HCT116 (cell line): ENCODE data around the gene EGFL8. TPM values are rescaled to one million over a fixed set of nuclear protein-coding genes. Genes with fewer than 3 reads are reported as not detected.
A peak's percentile ranks its signal among the peaks of the same experiment; 100 is the strongest.

Experiments
- ATAC-seq: fragments of 200-7000 bp; cut with Tn5 transposase; 2 replicates; pipeline ENCODE4 v1.9.1; 2020; ENCODE audit warnings: mild to moderate bottlenecking, moderate library complexity
- BruUV-seq: library from RNA; stranded (reverse); fragments of 400-500 nt; replicated peaks from 2 replicates; lab custom pipeline; 2021; lab: Mats Ljungman, UMichigan
- CTCF ChIA-PET: fragments of 300-600 bp; sonication (Branson Sonifier 250); formaldehyde crosslinking; loops from one replicate; lab custom pipeline; 2021; ENCODE audit warnings: antibody characterized with exemption; lab: Charles Lee
- POLR2A ChIA-PET: fragments of 300-600, 350-600 bp; sonication (Branson Sonifier 250); formaldehyde crosslinking; loops from one replicate; lab custom pipeline; 2021; ENCODE audit warnings: antibody characterized with exemption; lab: Charles Lee
- RAD21 ChIA-PET, 2 experiments: fragments of 300-600 bp; sonication (Branson Sonifier 250); formaldehyde crosslinking; loops; one replicate each; lab custom pipeline; 2023; ENCODE audit warnings: low total read pairs in 2 of 2; ENCODE audit not compliant: uncharacterized antibody in 2 of 2, unreplicated experiment in 2 of 2, low non-redundant PET in 1 of 2; lab: Charles Lee
- DNase-seq: peaks from one replicate; pipeline ENCODE4 v3.0.0-alpha.2; 2010; ENCODE audit warnings: low read depth, low spot score
- H2AFZ ChIP-seq: fragments of 200-600 bp; shearing (Covaris generic), sonication (generic); 2 replicates; pipeline ENCODE4 v1.6.1; 2017; ENCODE audit warnings: low read depth, mixed run types, mixed read lengths, antibody characterized with exemption, low read length; ENCODE audit not compliant: poor library complexity, severe bottlenecking
- H3K27ac ChIP-seq: 2 replicates; pipeline ENCODE4 v1.5.1; 2012; ENCODE audit warnings: low read depth, low read length
- H3K27me3 ChIP-seq: fragments of 200-600 bp; sonication (generic); 2 replicates; pipeline ENCODE4 v1.6.1; 2016; ENCODE audit warnings: mixed run types, low read length, mixed read lengths; ENCODE audit not compliant: insufficient read depth
- H3K36me3 ChIP-seq, 2 experiments: fragments of 200-500 bp in 1 of 2; fragments of 200-600 bp in 1 of 2; sonication (Bioruptor generic) in 1 of 2; sonication (generic) in 1 of 2; 2 replicates each; pipeline versions ENCODE4 v1.5.1 to v1.6.1; 2014 to 2016; ENCODE audit warnings: low read length in 2 of 2, inconsistent platforms in 1 of 2, mixed read lengths in 1 of 2, mixed run types in 1 of 2; ENCODE audit not compliant: insufficient read depth in 2 of 2, control insufficient read depth in 1 of 2
- H3K4me1 ChIP-seq, 2 experiments: fragments of 200-600 bp in 1 of 2; sonication (generic) in 1 of 2; 2 replicates each; pipeline versions ENCODE4 v1.5.1 to v1.6.1; 2012 to 2017; ENCODE audit warnings: low read length in 2 of 2, inconsistent platforms in 1 of 2, mild to moderate bottlenecking in 1 of 2, mixed read lengths in 1 of 2, mixed run types in 1 of 2, moderate library complexity in 1 of 2; ENCODE audit not compliant: insufficient read depth in 2 of 2, control insufficient read depth in 1 of 2
- H3K4me2 ChIP-seq: fragments of 200-600 bp; sonication (generic); 2 replicates; pipeline ENCODE4 v1.6.1; 2017; ENCODE audit warnings: mixed run types, low read length, mixed read lengths
- H3K4me3 ChIP-seq, 2 experiments: fragments of 200-600 bp in 1 of 2; sonication (generic) in 1 of 2; replicated peaks in 1 of 2; 2 replicates each; pipeline ENCODE4 v1.5.1; 2011 to 2016; ENCODE audit warnings: low read length in 2 of 2, control low read depth in 1 of 2, low read depth in 1 of 2, mild to moderate bottlenecking in 1 of 2, mixed read lengths in 1 of 2, mixed run types in 1 of 2
- H3K79me2 ChIP-seq: fragments of 200-600 bp; sonication (generic); 2 replicates; pipeline ENCODE4 v1.6.1; 2017; ENCODE audit warnings: mild to moderate bottlenecking, mixed run types, low read length, moderate library complexity, mixed read lengths; ENCODE audit not compliant: insufficient read depth
- H3K9ac ChIP-seq: fragments of 200-600 bp; sonication (generic); 2 replicates; pipeline ENCODE4 v1.6.1; 2016; ENCODE audit warnings: low read length, mixed read lengths
- H3K9me2 ChIP-seq: fragments of 200-600 bp; sonication (generic), shearing (Covaris generic); 2 replicates; pipeline ENCODE4 v1.6.1; 2017; ENCODE audit warnings: mixed run types, mild to moderate bottlenecking, moderate library complexity; ENCODE audit not compliant: insufficient read depth
- H3K9me3 ChIP-seq, 2 experiments: fragments of 200-500 bp in 1 of 2; fragments of 200-600 bp in 1 of 2; sonication (Bioruptor generic) in 1 of 2; sonication (generic) in 1 of 2; 2 replicates each; pipeline ENCODE4 v1.6.1; 2014 to 2017; ENCODE audit warnings: low read length in 2 of 2, mixed read lengths in 2 of 2, inconsistent platforms in 1 of 2, low read depth in 1 of 2, mild to moderate bottlenecking in 1 of 2, mixed run types in 1 of 2, moderate library complexity in 1 of 2; ENCODE audit not compliant: control insufficient read depth in 1 of 2, insufficient read depth in 1 of 2
- H4K20me1 ChIP-seq: fragments of 200-600 bp; sonication (generic), shearing (Covaris generic); 2 replicates; pipeline ENCODE4 v1.6.1; 2017; ENCODE audit warnings: mixed run types, mild to moderate bottlenecking, moderate library complexity; ENCODE audit not compliant: insufficient read depth
- EZH2 ChIP-seq: fragments of 200-600 bp; sonication (generic); IDR thresholded peaks from 2 replicates; pipeline ENCODE4 v1.6.1; 2017; ENCODE audit warnings: antibody characterized with exemption, mixed run types
- FOSL1 ChIP-seq: IDR thresholded peaks from 2 replicates; pipeline ENCODE4 v1.6.1; 2012; ENCODE audit warnings: low read depth
- JUND ChIP-seq: IDR thresholded peaks from 2 replicates; pipeline ENCODE4 v1.6.1; 2012
- POLR2A ChIP-seq: IDR thresholded peaks from 2 replicates; pipeline ENCODE4 v1.7.0; 2011; ENCODE audit warnings: borderline replicate concordance; ENCODE audit not compliant: insufficient read depth, insufficient read length; ENCODE audit errors: extremely low read depth
- POLR2AphosphoS5 ChIP-seq: IDR thresholded peaks from 2 replicates; pipeline ENCODE4 v1.6.1; 2011; ENCODE audit warnings: mild to moderate bottlenecking, low read depth, low read length, moderate library complexity
- SIN3A ChIP-seq: IDR thresholded peaks from 2 replicates; pipeline ENCODE4 v1.6.1; 2012; ENCODE audit warnings: low read depth
- SRF ChIP-seq: IDR thresholded peaks from 2 replicates; pipeline ENCODE4 v1.6.1; 2012; ENCODE audit warnings: low read depth
- TCF7L2 ChIP-seq: IDR thresholded peaks from 2 replicates; pipeline ENCODE4 v1.7.0; 2011; ENCODE audit warnings: borderline replicate concordance, inconsistent platforms; ENCODE audit not compliant: insufficient read depth, insufficient read length; ENCODE audit errors: extremely low read depth
- YY1 ChIP-seq: IDR thresholded peaks from 2 replicates; pipeline ENCODE4 v1.6.1; 2011; ENCODE audit warnings: low read length, low read depth, moderate library complexity, mild to moderate bottlenecking; ENCODE audit not compliant: insufficient replicate concordance; ENCODE audit errors: extremely low read depth
- ZFX ChIP-seq: fragments of 450-650 bp; IDR thresholded peaks from 2 replicates; pipeline ENCODE4 v1.6.1; 2017
- ZNF274 ChIP-seq: fragments of 200-500 bp; sonication (Bioruptor generic); IDR thresholded peaks from 2 replicates; pipeline ENCODE4 v1.6.1; 2014; ENCODE audit warnings: mild to moderate bottlenecking, low read depth, low read length, inconsistent platforms
- intact Hi-C: fragments of 100-400 bp; cut with micrococcal nuclease; formaldehyde crosslinking; loops from 2 replicates; pipeline ENCODE4 v1.10.0; 2022
- total RNA-seq: library from RNA; stranded (reverse); gene quantifications from one replicate; pipeline ENCODE4 v1.2.1, GENCODE V29; 2021; ENCODE audit not compliant: unreplicated experiment

EGFL8 gene
- total RNA-seq, 1 experiment from 2014 or later, result 29.0 TPM

DNA sequence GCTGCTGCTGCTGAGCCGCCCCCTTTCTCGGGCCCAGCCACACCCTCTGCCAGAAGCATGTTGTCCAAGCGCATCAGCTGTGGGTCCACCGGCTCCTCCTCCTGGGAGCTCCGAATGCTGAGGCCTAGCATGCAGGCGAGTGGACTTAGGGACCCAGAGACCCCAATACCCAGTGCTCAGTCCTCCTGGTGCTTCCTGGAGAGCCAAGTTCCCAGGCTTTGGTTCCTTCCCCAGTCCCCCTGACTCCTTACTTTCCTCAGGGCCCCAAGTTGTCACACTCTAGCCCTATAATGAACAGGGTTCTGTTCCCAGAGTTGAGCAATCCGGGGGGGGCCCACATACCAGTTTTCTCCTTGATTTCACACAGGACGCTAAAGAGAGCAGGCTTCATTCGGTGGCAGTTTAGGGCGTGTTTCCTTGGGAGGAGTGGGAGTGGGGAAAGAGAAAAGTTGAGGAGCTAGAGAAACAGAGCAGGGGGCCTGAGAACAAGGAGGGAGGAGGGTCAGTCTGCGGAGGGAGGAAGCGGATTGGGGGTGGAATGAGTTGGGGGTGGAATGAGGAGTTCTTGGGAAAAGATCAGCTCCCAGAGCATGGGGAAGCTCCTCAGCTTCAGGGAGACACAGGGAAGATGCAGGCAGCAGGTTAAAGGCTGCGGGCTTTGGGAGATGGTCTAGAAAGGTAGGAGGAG lies 24.1 kb downstream of the EGFL8 start:
- no peaks in the 10 kb centered on the region for H3K27me3 ChIP-seq
- no peak for DNase-seq
- ChIA-PET RAD21 (no interaction called here), CTCF (no interaction called here), POLR2A (interaction anchor here (0.6 kb wide), 1 partner anchor 59 kb away, joined by 3 read pairs; the partner anchor contains the start of gene FKBPL)
- H4K20me1 ChIP-seq, result no peaks in the 10 kb centered on the region
- BruUV-seq, result TSS peak; percentile 23
- intact Hi-C loops, result no loop called here
- H2AFZ ChIP-seq, result no peak overlapping the region
- peaks cover 0 to 3% of the 10 kb centered on the region in 2 experiments; a peak in 2 of 4 replicates for H3K36me3 ChIP-seq
- no peak for ATAC-seq
- peak overlapping the region; percentile 87 for H3K9ac ChIP-seq
- H3K9me2 ChIP-seq, result no peaks in the 10 kb centered on the region
- peak overlapping the region; percentile 80 to 84 for H3K4me3 ChIP-seq
- peaks cover 16 to 60% of the 10 kb centered on the region in 2 experiments for H3K4me1 ChIP-seq
- no peaks in the 10 kb centered on the region for H3K9me3 ChIP-seq
- TF ChIP-seq ZFX, result no peak; the same call in 1 of the 2 replicates
- no peak for TF ChIP-seq SRF
- no peak for TF ChIP-seq ZNF274
- no peak for TF ChIP-seq YY1
- no peak for TF ChIP-seq POLR2A
- TF ChIP-seq EZH2, result no peak
- TF ChIP-seq TCF7L2, result no peak
- TF ChIP-seq POLR2AphosphoS5, result no peak
- TF ChIP-seq FOSL1, result no peak
- TF ChIP-seq JUND, result no peak
- TF ChIP-seq SIN3A, result no peak
- peak overlapping the region; percentile 81 for H3K27ac ChIP-seq
- peak overlapping the region; percentile 81 for H3K4me2 ChIP-seq
- peaks cover 13% of the 10 kb centered on the region for H3K79me2 ChIP-seq
